ENCODE data around the gene FAT1.

- TF ChIP-seq POLR2AphosphoS5 (IDR thresholded peaks at IDR 0.05) = no peak
- TF ChIP-seq, protein P1, sequence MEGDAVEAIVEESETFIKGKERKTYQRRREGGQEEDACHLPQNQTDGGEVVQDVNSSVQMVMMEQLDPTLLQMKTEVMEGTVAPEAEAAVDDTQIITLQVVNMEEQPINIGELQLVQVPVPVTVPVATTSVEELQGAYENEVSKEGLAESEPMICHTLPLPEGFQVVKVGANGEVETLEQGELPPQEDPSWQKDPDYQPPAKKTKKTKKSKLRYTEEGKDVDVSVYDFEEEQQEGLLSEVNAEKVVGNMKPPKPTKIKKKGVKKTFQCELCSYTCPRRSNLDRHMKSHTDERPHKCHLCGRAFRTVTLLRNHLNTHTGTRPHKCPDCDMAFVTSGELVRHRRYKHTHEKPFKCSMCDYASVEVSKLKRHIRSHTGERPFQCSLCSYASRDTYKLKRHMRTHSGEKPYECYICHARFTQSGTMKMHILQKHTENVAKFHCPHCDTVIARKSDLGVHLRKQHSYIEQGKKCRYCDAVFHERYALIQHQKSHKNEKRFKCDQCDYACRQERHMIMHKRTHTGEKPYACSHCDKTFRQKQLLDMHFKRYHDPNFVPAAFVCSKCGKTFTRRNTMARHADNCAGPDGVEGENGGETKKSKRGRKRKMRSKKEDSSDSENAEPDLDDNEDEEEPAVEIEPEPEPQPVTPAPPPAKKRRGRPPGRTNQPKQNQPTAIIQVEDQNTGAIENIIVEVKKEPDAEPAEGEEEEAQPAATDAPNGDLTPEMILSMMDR (IDR thresholded peaks at IDR 0.05; ENCODE audit: poor library complexity, severe bottlenecking) = no peak
- no peak for TF ChIP-seq TAF1 (IDR thresholded peaks at IDR 0.05; ENCODE audit: low read depth)
- TF ChIP-seq REST (IDR thresholded peaks at IDR 0.05; ENCODE audit: borderline replicate concordance) = no peak
Measured at GRCh38 chr4:186728631-186729271, 5.1 kb upstream of the FAT1 start.

All from neural cell (in vitro differentiated cells).